Thyroid gland (tissue), 4 donors: Measurements from ENCODE around the gene DIP2C.

Experiments used
- POLR2A ChIP-seq, 2 donors: fragments of 450-650 bp; IDR thresholded peaks; one replicate each; pipeline ENCODE4 v1.6.1; 2017; ENCODE audit warnings: antibody characterized with exemption in 2 of 2, mild to moderate bottlenecking in 2 of 2, moderate library complexity in 1 of 2
- TF ChIP-seq, protein P1 (sequence below), 6 experiments: fragments of 200-600 bp in 3 of 6; fragments of 450-650 bp in 3 of 6; sonication (generic) in 3 of 6; IDR thresholded peaks; one replicate each; pipeline ENCODE4 v1.5.1; 2016 to 2019; ENCODE audit warnings: antibody characterized with exemption in 6 of 6, mild to moderate bottlenecking in 2 of 6, inconsistent platforms in 1 of 6, moderate library complexity in 1 of 6

DNA sequence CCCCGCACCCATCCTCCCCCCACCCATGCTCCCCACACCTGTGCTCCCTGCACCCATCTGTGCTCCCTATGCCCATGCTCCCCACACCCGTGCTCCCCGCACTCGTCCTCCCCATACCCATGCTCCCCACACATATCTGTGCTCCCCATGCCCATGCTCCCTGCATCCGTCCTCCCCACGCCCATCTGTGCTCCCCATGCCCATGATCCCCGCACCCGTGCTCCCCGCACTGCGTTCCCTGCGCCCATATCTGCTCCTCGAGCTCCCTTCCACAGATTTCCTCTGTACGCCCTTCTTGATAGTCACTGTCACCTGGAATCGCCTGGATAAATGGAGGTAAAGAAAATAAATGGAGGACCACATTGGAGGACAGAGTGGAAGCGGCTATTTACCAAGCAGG, 9.9 kb downstream of the DIP2C start:
- TF ChIP-seq, protein P1, sequence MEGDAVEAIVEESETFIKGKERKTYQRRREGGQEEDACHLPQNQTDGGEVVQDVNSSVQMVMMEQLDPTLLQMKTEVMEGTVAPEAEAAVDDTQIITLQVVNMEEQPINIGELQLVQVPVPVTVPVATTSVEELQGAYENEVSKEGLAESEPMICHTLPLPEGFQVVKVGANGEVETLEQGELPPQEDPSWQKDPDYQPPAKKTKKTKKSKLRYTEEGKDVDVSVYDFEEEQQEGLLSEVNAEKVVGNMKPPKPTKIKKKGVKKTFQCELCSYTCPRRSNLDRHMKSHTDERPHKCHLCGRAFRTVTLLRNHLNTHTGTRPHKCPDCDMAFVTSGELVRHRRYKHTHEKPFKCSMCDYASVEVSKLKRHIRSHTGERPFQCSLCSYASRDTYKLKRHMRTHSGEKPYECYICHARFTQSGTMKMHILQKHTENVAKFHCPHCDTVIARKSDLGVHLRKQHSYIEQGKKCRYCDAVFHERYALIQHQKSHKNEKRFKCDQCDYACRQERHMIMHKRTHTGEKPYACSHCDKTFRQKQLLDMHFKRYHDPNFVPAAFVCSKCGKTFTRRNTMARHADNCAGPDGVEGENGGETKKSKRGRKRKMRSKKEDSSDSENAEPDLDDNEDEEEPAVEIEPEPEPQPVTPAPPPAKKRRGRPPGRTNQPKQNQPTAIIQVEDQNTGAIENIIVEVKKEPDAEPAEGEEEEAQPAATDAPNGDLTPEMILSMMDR (IDR thresholded peaks at IDR 0.05), result no peak
- TF ChIP-seq POLR2A (IDR thresholded peaks at IDR 0.05), result no peak
